K562 (cell line): ENCODE measurements around the gene BCHE. TPM values are rescaled to one million over a fixed set of nuclear protein-coding genes. Genes with fewer than 3 reads are reported as not detected.

Experiments
- RBM39 ChIP-seq: fragments of 200-400 bp; formaldehyde crosslinking; optimal IDR thresholded peaks from 2 replicates; pipeline ENCODE3; 2018; ENCODE audit warnings: low read depth, low read length
- SIX5 ChIP-seq, 2 experiments: IDR thresholded peaks; 2 replicates each; pipeline ENCODE4 v1.6.1; 2011; ENCODE audit warnings: low read length in 2 of 2, borderline replicate concordance in 1 of 2, low read depth in 1 of 2, mild to moderate bottlenecking in 1 of 2, moderate library complexity in 1 of 2; ENCODE audit not compliant: insufficient read depth in 1 of 2
- polyA plus RNA-seq, 8 experiments: library from polyadenylated mRNA; depleted of rRNA in 4 of 8; stranded (reverse) in 5 of 8; unstranded in 3 of 8; fragments of >200 nt; fragmentation: Nextera tagmentation in 2 of 8; fragmentation: Illumina TruSeq in 1 of 8; extraction: Ambion mirVana in 2 of 8; extraction: Trizol in 1 of 8; gene quantifications; 2 replicates each; pipeline versions ENCODE4 v1.2.1 to v1.2.3, GENCODE V29; 2011 to 2014; ENCODE audit warnings: inconsistent platforms in 1 of 8, missing spikeins in 1 of 8
- total RNA-seq, 7 experiments: library from RNA; depleted of rRNA in 6 of 7; stranded (reverse); fragments of >200 nt in 6 of 7; fragmentation: Illumina TruSeq in 2 of 7; extraction: Trizol in 2 of 7; gene quantifications; 2 replicates each; pipeline versions ENCODE4 v1.2.1 to v1.2.3, GENCODE V29; 2011 to 2021; ENCODE audit warnings: low replicate concordance in 1 of 7
- TF ChIP-seq, protein P1 (sequence below): sonication (generic); formaldehyde crosslinking; IDR thresholded peaks from 2 replicates; pipeline ENCODE4 v1.9.0; 2022; ENCODE audit warnings: mild to moderate bottlenecking, missing genetic modification reagents
- TF ChIP-seq, protein P2 (sequence below), 2 experiments: fragments of 450-650 bp; formaldehyde crosslinking in 1 of 2; IDR thresholded peaks; 2 replicates each; pipeline versions ENCODE4 v1.4.0 to v1.6.1; 2014 to 2020; ENCODE audit warnings: mild to moderate bottlenecking in 2 of 2, borderline replicate concordance in 1 of 2, low read depth in 1 of 2
- TF ChIP-seq, protein P3 (sequence below): fragments of 450-650 bp; IDR thresholded peaks from 2 replicates; pipeline ENCODE4 v1.6.1; 2018; ENCODE audit warnings: mild to moderate bottlenecking, low read depth; ENCODE audit not compliant: partially characterized antibody

The BCHE gene
- total and polyA plus RNA-seq, 9 of the 15 experiments (the other 6 are each of a cell fraction or from before 2014, with no cell fraction given), result 0.09 to 0.24 (median 0.12) TPM; not detected in 2

DNA sequence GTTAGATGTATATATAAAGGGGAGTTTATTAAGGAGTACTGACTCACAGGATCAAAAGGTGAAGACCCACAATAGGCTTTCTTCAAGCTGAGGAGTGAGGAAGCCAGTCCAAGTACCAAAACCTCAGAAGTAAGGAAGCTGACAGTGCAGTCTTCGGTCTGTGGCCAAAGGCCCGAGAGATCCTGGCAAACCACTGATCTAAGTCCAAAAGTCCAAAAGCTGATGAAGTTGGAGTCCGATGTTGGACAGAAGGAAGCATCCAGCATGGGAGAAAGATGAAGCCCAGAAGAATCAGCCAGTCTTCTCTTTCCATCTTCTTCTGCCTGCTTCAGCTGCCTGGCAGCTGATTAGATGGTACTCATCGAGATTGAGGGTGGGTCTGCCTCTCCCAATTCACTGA lies 107.5 kb downstream of the BCHE start (continued):
- TF ChIP-seq SIX5 (IDR thresholded peaks at IDR 0.05; ENCODE audit: borderline replicate concordance in 1 of 2, insufficient read depth in 1 of 2, low read depth in 1 of 2, low read length in 2 of 2) (no peak), RBM39 (no peak)
- TF ChIP-seq, protein P1, sequence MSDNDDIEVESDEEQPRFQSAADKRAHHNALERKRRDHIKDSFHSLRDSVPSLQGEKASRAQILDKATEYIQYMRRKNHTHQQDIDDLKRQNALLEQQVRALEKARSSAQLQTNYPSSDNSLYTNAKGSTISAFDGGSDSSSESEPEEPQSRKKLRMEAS, result no peak
- TF ChIP-seq, protein P2, sequence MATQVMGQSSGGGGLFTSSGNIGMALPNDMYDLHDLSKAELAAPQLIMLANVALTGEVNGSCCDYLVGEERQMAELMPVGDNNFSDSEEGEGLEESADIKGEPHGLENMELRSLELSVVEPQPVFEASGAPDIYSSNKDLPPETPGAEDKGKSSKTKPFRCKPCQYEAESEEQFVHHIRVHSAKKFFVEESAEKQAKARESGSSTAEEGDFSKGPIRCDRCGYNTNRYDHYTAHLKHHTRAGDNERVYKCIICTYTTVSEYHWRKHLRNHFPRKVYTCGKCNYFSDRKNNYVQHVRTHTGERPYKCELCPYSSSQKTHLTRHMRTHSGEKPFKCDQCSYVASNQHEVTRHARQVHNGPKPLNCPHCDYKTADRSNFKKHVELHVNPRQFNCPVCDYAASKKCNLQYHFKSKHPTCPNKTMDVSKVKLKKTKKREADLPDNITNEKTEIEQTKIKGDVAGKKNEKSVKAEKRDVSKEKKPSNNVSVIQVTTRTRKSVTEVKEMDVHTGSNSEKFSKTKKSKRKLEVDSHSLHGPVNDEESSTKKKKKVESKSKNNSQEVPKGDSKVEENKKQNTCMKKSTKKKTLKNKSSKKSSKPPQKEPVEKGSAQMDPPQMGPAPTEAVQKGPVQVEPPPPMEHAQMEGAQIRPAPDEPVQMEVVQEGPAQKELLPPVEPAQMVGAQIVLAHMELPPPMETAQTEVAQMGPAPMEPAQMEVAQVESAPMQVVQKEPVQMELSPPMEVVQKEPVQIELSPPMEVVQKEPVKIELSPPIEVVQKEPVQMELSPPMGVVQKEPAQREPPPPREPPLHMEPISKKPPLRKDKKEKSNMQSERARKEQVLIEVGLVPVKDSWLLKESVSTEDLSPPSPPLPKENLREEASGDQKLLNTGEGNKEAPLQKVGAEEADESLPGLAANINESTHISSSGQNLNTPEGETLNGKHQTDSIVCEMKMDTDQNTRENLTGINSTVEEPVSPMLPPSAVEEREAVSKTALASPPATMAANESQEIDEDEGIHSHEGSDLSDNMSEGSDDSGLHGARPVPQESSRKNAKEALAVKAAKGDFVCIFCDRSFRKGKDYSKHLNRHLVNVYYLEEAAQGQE (IDR thresholded peaks at IDR 0.05; ENCODE audit: borderline replicate concordance), result no peak
- TF ChIP-seq, protein P2 (CRISPR knock-in tag; IDR thresholded peaks at IDR 0.05; ENCODE audit: low read depth), result no peak
- TF ChIP-seq, protein P3, sequence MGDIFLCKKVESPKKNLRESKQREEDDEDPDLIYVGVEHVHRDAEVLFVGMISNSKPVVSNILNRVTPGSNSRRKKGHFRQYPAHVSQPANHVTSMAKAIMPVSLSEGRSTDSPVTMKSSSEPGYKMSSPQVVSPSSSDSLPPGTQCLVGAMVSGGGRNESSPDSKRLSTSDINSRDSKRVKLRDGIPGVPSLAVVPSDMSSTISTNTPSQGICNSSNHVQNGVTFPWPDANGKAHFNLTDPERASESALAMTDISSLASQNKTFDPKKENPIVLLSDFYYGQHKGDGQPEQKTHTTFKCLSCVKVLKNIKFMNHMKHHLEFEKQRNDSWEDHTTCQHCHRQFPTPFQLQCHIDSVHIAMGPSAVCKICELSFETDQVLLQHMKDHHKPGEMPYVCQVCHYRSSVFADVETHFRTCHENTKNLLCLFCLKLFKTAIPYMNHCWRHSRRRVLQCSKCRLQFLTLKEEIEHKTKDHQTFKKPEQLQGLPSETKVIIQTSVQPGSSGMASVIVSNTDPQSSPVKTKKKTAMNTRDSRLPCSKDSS, result no peak
